ENCODE measurements around the gene NTM.

Gene NTM

GRCh38 chr11:131561972-131562371 is 191.6 kb downstream of the NTM start:
- DNase-seq = no peak

- DNase-seq = no peak
Observed at GRCh38 chr11:131568318-131568717, 197.9 kb downstream of the NTM start.

- no peak for DNase-seq
Observed at GRCh38 chr11:131571571-131571970, 201.2 kb downstream of the NTM start.

- no peak for DNase-seq
Observed at GRCh38 chr11:131572423-131572822, 202.0 kb downstream of the NTM start.

- DNase-seq = peak in 2 of 3 experiments; percentile 32 to 64
Observed at GRCh38 chr11:131579932-131580387, 209.5 kb downstream of the NTM start.

GRCh38 chr11:131580476-131580875 is 210.1 kb downstream of the NTM start:
- DNase-seq = no peak

- DNase-seq = no peak
Observed at GRCh38 chr11:131581046-131581445, 210.6 kb downstream of the NTM start.

GRCh38 chr11:131582021-131582525 is 211.7 kb downstream of the NTM start:
- no peak for DNase-seq

- DNase-seq = no peak
Observed at GRCh38 chr11:131583421-131583820, 213.0 kb downstream of the NTM start.

GRCh38 chr11:131583938-131584337 is 213.5 kb downstream of the NTM start:
- DNase-seq = no peak

- no peak for DNase-seq
Observed at GRCh38 chr11:131584785-131585592, 214.6 kb downstream of the NTM start.

- DNase-seq = no peak
Observed at GRCh38 chr11:131588057-131588456, 217.6 kb downstream of the NTM start.

- peak in 2 of 3 experiments; percentile 31 to 64 for DNase-seq
Observed at GRCh38 chr11:131591051-131591461, 220.6 kb downstream of the NTM start.

- peak in 1 of 3 experiments; percentile 36 for DNase-seq
Observed at GRCh38 chr11:131592152-131592551, 221.7 kb downstream of the NTM start.

- DNase-seq = peak in 2 of 3 experiments; percentile 37 to 77
Observed at GRCh38 chr11:131592734-131593133, 222.3 kb downstream of the NTM start.

GRCh38 chr11:131593301-131593700 is 222.9 kb downstream of the NTM start:
- DNase-seq = peak in 1 of 3 experiments; percentile 37

- no peak for DNase-seq
Observed at GRCh38 chr11:131595797-131596196, 225.4 kb downstream of the NTM start.

- DNase-seq = no peak
Observed at GRCh38 chr11:131597890-131598289, 227.5 kb downstream of the NTM start.

GRCh38 chr11:131598305-131598704 is 227.9 kb downstream of the NTM start:
- no peak for DNase-seq

- no peak for DNase-seq
Observed at GRCh38 chr11:131599285-131599684, 228.9 kb downstream of the NTM start.

GRCh38 chr11:131600628-131601027 is 230.2 kb downstream of the NTM start:
- no peak for DNase-seq

GRCh38 chr11:131601586-131601985 is 231.2 kb downstream of the NTM start:
- no peak for DNase-seq

- DNase-seq = no peak
Observed at GRCh38 chr11:131602431-131602830, 232.0 kb downstream of the NTM start.

GRCh38 chr11:131606811-131607335 is 236.5 kb downstream of the NTM start:
- no peak for DNase-seq

Measured in NCI-H1417 (cell line).